A204.1 (cell line): ENCODE results near the gene FAM210B.
"Not testable (repeated sequence)": the region's sequence is repeated elsewhere in the genome, so short reads cannot be mapped to it uniquely, and the experiment has no call there.

Source experiments
- FAIRE-seq: peaks from 2 replicates; lab custom pipeline; 2012; peaks lifted over from hg19 to GRCh38; lab: Jason Lieb, UNC

FAM210B gene, protein sequence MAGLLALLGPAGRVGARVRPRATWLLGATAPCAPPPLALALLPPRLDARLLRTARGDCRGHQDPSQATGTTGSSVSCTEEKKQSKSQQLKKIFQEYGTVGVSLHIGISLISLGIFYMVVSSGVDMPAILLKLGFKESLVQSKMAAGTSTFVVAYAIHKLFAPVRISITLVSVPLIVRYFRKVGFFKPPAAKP

DNA sequence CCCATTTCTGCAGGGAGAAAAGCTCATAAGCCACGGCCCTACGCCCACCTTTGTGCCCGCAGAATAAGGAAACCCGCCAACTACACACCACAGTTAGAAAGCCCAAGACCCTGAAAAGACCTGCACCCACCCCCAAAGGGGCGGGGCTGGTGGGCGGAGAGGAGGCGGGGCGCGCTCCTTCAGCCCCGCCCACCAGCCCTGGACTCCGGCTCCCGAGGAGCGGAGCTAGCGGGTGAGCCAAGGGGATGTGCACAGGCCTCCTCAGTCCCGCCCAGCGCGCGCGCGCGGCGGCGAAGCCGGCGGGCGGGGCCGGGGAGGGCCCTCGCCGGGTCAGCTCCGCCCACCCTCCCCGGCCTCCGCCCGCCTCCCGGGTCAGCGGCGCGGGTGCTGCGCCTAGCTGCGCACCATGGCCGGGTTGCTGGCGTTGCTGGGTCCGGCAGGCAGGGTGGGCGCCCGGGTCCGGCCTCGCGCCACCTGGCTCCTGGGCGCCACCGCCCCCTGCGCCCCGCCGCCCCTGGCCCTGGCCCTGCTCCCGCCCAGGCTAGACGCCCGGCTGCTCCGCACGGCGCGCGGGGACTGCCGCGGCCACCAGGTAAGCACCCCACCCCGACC lies at the start of gene FAM210B:
TSS of gene FAM210B (plus strand) at position 375 of the 612 bp plus-strand sequence. CDS start at position 407, 32 bp downstream.
- no peak for FAIRE-seq

DNA sequence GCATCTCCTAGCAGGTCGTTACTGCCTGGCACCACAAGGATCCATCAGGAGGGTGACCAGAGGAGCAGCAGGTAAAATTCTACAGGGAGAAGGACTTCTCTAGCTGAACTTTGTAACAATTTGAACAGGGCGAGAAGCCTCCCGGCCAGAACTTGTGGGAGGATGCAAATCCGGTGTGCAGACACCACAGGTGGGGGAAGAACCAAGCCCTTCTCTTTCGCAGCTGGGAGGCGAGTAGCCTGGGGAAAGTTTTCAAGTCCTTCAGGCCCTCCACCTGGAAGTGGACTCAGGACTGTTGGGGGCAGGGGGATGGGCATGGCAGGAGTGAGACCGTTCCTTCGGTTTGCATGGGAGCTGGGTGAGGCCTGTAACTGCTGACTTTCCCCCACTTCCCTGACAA lies 42.7 kb upstream of the FAM210B start:
- FAIRE-seq, result no peak

DNA sequence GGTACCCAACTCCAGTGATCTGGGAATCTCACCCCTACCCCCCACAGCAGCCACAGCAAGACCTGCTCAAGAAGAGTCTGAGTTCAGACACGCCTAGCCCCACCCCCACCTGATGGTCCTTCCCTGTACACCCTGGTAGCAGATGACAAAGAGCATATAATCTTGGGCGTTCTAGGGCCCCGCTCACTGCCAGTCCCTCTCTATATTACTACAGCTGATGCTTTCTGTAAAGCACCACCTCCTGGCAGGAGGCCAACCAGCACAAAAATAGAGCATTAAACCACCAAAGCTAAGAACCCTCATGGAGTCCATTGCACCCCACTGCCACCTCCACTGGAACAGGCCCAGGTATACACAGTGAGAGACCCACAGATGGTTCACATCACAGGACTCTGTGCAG lies 42.3 kb upstream of the FAM210B start:
- no peak for FAIRE-seq

DNA sequence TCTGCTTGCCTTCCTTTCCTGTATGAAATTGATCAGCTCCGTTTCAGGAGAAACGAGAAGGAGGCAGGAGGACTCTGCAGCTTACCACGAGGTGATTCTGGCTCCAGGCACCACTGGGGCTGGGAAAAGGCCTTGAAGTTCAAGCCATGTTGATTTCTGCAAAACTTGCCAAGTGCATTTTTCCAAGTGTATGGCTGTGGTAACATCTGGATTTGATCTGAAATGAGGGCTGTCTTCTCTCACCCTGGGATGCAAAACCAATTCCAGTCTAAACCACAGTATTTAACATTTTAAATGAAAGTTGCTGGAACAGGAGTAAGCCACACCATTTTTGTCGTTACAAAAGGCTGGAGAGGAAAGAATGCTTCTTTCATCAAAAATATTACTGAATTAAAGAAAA lies 36.1 kb upstream of the FAM210B start:
- FAIRE-seq, result no peak

DNA sequence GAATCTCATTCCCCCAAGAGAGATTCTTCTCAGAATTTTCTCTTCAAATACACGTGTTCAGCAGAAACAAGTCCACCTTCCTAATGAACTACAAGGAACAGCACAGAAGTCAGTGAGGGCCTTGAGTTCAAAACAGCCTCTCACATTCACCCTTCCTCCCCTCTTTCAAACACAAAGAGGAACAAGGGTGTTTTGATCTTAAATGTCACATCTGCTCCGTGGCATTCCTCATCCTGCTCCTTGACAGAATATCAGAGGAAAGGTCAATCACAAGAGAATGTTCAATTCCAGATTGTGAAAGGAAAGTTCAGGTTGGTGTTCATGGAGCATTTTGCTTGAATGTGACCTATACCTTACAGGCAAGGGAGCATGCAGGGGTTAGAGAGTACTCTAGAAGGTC lies 35.6 kb upstream of the FAM210B start:
- no peak for FAIRE-seq

DNA sequence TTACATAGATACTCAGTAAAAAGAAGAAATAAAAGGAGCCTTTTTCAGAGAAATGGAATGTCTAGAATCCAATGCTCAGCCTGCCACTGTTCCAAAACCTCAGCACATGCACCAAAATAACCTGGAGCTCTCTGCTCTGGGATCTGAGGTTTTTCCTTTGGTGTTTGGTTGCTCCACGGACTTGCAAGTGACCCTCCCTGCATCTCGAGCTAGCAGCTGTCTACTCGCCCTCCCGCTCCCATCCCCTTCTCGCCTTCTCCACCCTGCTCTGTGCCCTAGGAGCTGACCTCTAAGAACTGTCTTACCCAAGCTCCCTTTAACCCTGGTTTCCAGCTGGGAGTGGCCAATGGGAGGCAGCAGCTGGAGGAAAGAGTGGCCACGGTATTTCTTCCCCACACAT lies 35.1 kb upstream of the FAM210B start:
- FAIRE-seq, result no peak

DNA sequence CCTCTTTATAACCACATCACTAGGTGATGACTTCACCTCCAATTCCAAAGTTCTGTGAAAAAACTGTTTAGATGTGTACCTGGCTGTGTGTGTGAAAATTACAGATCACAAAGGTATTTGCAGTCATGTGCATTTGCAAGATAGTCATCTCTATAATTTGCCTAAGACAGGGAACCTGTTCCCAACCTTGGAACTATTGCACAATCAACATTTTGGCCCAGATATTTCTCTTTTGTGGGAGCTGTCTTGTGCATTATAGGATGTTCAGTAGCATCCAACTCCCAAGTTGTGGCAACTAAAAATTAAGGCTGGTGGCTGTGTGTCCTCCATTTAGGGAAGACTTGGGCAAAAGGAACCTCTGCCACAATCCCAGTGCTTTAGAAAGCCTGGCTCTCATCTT lies 34.0 kb upstream of the FAM210B start:
- FAIRE-seq, result no peak

DNA sequence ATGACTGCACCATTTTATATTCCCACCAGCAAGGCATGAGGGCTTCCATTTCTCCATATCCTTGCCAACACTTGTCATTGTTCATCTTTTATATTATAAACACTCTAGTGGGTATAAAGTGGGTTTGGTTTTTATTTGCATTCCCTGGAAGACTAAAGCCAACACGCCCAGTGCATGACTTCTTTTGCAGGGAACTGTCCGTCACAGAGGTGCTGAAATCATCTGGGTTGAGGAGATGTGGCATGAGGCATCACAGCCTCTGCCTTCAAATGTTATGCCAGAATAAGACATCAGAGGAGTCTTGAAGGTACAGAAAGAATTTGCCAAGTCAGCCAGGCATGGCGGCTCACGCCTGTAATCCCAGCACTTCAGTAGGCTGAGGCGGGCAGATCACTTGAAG lies 29.9 kb upstream of the FAM210B start:
- FAIRE-seq, result no peak

DNA sequence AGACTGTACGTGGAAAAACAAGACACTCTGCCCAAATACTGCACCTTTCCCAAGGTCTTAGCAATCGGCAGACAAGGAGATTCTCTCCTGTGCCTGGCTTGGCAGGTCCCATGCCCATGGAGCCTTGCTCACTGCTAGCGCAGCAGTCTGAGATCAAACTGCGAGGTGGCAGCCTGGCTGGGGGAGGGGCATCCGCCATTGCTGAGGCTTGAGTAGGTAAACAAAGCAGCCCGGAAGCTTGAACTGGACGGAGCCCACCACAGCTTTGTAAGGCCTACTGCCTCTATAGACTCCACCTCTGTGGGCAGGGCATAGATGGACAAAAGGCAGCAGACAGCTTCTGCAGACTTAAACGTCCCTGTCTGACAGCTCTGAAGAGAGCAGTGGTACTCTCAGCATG lies 22.1 kb upstream of the FAM210B start:
- not testable (repeated sequence) for FAIRE-seq

DNA sequence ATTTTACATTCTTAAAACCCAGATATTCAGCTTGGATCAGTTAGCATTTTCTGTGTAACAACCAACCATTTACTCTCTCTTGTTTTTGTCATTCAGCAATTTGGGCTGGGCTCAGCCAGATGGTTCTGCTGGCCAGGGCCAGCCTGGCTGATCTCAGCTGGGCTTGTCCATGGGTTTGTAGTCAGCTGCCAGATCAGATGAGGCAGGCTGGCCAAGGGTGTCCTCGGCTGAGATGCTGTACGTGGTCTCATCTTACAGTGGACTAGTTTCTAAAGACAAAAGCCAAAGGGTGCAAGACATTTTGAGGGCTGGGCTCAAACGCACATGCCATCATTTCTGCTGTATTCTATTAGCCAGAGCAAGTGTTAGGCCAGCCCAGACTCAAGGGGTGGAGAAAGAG lies 16.0 kb upstream of the FAM210B start:
- FAIRE-seq, result no peak

DNA sequence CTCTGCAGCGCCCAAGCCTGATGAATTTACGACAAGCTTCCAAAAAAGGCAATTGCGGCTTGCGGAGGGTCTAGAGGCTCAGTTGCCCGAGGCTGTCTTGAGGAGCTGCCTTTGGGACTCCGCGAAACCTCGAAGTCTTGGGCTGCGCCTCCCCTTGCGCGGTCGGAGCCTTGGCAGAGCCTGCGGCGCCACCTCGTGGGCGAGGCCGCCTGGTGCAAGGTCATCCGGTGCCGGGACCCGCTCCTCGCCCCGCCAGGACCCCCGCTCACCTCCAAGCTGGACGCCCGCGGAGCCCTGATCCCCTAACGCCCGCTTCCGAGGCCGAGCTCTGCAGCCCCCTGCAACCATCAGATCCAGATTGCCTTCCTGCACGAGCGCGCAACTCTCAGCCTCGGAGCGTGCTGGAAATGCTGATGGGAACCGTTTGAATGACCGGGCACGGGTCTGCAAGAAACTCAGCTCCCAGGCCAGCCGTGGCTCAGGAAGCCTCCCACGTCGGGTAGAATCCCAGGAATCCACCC lies 14.9 kb upstream of the FAM210B start:
- no peak for FAIRE-seq

DNA sequence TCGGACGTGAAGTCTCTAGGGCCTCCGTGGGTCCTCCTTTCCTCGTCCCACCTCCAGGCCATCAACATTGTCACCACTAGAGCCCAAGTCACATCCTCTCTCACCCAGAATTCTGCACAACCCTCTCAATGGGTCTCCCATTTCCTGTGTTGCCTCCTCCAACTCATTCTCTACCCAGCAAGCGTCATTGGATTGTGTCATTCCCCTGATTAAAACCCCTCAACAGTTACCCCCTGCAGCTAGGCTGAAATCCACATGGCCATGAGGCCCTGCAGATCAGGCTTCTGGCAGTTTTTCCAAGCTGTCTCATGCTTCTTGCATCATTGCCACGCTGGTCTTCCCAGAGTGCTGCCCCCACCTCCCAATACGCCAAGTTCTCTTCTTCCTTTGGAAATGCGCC lies 12.9 kb upstream of the FAM210B start:
- no peak for FAIRE-seq

DNA sequence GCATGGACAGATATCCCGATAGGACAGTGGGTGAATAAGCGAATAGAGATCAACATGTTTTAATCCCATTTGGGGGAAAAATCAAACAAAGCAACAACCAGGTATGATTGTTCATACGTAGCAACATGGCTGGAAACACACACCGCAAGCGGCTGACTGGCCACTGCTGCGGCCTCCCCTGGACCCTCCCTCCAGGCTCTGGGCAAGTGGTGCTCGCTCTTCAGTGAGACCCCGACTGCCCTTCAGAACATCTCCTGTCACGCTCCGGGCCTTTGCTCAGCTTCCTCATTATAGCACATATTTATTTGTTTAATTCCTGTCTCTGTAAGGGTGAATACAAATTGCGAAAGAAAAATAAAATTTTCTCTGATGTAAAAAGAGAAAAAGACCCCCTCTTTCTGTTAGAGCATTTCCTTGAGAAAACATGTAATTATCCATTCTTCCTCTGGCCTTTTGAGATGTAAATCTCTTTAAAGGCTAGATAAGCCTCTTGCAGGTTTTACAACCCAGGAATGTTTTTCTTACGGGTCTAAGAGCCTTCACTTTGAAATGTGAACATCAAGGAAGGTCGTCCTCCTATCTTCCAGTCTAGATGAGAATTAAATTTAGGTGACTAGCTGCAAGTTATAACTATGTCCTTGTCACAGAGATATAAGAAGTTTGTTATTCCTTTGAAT lies 11.0 kb upstream of the FAM210B start:
- no peak for FAIRE-seq

DNA sequence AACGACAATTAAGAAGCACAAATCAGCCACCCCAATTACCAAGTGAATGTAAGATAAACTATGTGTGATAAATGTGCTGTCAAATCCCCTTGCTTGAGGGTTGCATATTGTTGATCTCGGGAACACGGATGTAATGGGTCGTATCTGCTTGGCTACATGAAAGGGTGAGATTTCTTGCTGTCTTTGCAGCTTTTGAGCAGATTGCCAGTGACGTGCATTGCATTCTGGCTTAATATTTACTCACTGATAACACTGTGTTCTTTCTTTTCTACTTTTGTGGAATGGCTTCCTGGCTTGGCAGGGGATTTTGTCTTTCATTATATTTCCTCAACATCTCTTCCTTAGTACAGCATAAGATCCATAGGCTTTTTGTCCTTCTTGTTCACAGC lies 10.5 kb upstream of the FAM210B start:
- no peak for FAIRE-seq

DNA sequence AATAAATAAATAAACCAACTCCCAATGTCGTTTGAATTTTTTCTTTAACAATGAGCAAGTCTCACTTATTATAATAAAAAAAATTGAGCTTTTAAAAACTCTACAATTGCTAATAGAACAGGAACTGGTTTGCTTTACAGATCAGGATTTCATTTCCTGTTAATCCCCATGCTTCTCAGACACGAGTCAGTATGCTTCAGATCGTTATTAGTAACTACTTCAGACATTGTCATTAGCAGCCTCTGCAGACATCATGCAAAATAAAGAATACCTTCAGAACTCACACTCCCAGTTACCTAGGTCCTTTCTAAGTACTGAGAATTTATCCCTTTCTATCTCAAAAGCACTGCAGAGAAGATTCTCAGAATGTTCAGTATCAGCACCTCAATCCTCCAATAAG lies 10.0 kb upstream of the FAM210B start:
- no peak for FAIRE-seq

DNA sequence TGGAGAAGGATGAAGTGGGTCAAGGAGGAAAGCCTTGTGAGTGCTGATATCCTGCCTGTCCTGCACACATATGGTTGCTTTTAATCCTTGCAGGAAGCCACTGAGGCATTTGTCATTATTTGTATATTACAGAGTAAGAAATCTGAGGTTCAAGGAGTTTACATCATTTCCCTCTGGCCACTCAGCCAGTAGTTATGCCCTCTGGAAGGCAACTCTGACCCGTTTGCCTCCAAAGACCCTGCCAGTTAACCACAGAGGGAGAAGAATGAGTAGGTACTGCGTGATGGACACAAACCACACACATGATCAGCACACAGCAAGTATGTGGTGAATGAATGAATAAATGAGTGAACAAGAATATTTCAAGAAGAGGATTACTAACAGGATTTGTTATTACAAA lies 7.9 kb upstream of the FAM210B start:
- FAIRE-seq, result no peak

DNA sequence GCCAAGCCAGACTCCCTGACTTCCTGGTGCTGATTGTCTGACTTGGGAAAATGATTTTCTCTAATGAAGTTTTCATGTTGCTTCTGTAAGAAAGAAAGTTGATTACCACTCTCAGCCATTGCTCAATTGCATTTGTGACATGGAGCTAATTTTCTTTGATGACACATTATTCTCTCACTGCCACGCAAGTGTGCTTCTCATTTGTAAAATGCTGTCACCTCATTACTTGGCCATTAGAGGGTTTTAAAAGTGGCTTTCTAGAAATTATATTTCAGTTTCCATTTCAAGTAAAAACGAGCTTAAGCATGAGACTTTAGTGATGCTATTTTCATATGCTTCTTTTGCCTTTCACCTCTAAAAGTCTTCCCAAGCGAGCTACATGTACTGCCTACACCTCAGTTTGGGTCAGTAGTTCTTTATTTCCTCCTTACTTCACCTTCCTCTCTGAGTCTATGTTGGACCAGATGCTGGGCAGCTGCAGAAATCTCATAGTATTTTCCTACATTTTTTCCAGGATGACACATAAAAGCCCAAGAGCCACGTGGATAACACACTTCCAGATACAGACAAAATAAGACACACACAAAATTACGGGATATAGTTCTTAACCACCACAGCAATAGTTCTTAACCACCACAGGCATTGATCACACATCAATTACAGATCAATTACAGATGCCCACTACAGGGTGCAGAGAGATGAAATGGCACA lies 6.3 kb upstream of the FAM210B start:
- FAIRE-seq, result no peak

DNA sequence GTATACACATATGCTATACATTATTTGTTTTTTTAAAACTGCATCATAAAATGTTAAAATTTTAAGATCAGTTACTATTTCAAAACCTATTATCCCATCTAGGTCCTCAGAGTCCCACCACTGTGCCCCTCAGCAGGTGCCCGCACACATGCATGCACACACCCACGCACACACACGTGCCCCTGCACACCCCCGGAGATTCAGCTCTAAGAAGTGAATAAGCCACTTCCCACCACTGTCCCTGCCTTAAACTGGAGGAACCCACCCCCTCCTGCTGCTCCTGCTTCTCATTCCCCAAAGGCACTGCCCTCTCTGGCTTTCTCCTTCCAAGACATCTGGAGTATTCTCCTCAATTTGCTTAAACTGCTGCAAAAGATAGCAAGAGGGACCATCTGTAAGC lies 5.4 kb upstream of the FAM210B start:
- no peak for FAIRE-seq

DNA sequence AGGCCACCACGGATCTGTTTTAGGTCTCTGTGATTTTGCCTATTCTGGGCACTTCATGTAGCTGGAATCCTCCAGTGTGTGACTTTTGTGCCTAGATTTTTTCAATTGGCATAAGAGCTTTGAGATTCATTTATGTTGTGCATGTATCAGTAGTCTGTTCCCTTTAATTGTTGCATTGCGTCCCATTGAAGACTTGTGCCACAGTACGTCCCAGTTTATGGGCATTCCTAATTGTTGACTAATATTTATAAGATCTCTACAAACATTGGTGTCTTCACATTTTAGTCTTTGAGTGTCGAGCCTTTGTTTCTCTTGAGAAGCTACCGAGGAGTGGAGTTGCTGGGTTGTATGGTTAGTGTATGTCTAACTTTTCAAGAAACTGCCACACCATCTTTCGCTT lies 704 bp upstream of the FAM210B start:
- no peak for FAIRE-seq

DNA sequence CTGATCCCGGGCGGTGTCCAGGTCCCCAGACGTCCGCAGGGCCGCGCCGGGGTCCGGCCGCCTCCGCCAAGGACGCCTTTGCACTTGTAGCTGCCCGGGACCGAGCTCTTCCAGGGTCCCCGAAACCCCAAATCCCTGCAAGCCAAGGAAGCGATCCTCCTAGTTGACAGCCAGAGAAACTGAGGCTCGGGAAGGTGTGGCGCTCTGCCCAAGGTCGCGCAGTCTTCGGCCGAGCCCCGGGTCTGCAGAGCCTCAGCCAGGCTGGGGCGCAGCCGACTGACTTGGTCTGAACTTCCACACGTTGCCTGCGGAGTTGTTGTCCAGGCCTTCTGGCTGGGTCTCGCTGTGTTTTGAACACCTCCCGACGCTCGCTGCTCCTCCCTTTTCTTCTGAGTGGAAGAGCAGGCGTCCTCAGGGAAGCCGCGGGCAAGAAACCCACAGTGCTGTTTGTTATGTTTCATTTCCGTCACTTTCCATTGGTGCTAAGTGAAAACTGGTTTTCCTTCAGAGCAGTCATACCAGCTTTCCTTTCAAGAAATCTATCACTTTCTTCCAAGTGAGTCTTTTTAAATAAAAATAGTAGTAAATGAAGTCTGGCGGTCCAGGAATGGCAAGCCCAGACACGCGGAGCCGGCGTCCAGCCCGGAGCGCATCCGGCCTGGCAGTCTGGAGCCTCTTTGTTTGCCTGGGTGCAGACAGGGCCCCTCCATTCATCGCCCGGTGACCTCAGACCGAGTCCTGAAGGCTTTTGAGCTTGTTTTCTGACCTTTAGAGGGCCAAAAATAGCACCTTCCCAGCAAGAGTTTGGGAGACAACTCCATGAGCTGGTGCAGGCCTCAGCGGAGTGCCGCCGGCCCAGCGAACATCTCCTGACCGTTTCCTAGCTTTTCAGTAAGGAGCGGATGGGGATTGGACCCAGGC lies 698 bp downstream of the FAM210B start:
- FAIRE-seq, result no peak

DNA sequence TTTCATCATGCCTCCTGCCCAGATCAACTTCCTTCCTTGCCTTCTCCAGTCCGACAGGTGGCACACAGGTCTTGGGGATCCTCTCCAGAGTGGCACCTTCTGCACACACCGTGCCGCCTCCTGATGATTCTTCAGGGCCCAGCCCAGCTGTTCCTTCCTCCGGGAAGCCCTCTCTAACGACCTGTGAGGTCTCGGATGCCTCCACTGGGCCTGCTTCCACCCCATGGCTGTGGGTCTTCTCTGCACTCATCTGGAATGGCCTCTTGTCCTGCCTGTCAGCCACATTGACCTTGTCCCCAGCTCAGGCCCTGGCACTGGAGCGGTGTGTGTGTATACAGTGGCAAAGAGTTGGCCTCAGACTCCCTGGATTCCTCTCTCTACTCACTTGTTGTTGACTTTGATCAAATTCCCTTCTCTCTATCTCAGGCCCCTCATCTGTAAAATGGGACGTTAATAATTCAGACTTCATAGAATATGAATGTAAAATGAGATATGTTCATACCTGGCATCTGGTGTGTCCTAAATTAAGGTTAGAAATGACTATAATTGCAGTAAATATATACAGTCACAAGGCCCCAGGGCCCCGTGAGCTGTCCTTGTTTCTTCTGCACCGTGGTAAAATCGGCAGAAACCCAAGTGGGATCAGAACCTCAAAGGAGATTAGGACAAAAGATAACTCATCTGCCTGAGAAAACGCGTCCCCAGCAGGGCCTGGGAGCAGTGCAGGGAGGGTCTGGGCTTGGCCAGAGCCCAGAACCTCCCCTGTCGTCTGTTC lies 1.5 kb downstream of the FAM210B start:
- no peak for FAIRE-seq
